A673 (cell line): ENCODE measurements around the gene ADH1B. TPM values are rescaled to one million over a fixed set of nuclear protein-coding genes. Genes with fewer than 3 reads are reported as not detected.

Source experiments
- BruUV-seq: library from RNA; stranded (reverse); fragments of 400-500 nt; replicated peaks from 2 replicates; lab custom pipeline; 2021; lab: Mats Ljungman, UMichigan
- CTCF ChIA-PET: fragments of 300-600 bp; sonication (Branson Sonifier 250); formaldehyde crosslinking; loops from one replicate; lab custom pipeline; 2022; ENCODE audit warnings: antibody characterized with exemption; lab: Charles Lee
- POLR2A ChIA-PET: fragments of 300-600 bp; sonication (Branson Sonifier 250); formaldehyde crosslinking; loops from one replicate; lab custom pipeline; 2022; ENCODE audit warnings: antibody characterized with exemption; ENCODE audit not compliant: low non-redundant PET; lab: Charles Lee
- DNase-seq: peaks from one replicate; pipeline ENCODE4 v3.0.0-alpha.2; 2015; ENCODE audit warnings: low spot score
- H3K27ac ChIP-seq: fragments of 200-600 bp; sonication (generic); 2 replicates; pipeline ENCODE4 v1.5.1; 2016; ENCODE audit warnings: mixed run types, low read depth, mild to moderate bottlenecking, mixed read lengths, antibody characterized with exemption, low read length; ENCODE audit not compliant: poor library complexity, severe bottlenecking
- H3K27me3 ChIP-seq: fragments of 200-600 bp; sonication (generic); replicated peaks from 2 replicates; pipeline ENCODE4 v1.6.1; 2017; ENCODE audit warnings: mixed run types, low read depth, mild to moderate bottlenecking, mixed read lengths, antibody characterized with exemption, low read length; ENCODE audit not compliant: insufficient read depth, poor library complexity
- H3K36me3 ChIP-seq: fragments of 200-600 bp; sonication (generic); 2 replicates; pipeline ENCODE4 v1.6.1; 2016; ENCODE audit warnings: mixed run types, mild to moderate bottlenecking, mixed read lengths, antibody characterized with exemption, low read length; ENCODE audit not compliant: insufficient read depth, poor library complexity, severe bottlenecking
- H3K4me1 ChIP-seq: fragments of 200-600 bp; sonication (generic); 2 replicates; pipeline ENCODE4 v1.6.1; 2017; ENCODE audit warnings: mixed run types, mild to moderate bottlenecking, mixed read lengths, antibody characterized with exemption, low read length; ENCODE audit not compliant: insufficient read depth, poor library complexity, severe bottlenecking
- H3K4me3 ChIP-seq: fragments of 200-600 bp; sonication (generic); 2 replicates; pipeline ENCODE4 v1.5.1; 2016; ENCODE audit warnings: low read depth, mixed run types, mild to moderate bottlenecking, mixed read lengths, low read length; ENCODE audit not compliant: poor library complexity, severe bottlenecking
- H3K9me3 ChIP-seq: fragments of 200-600 bp; sonication (generic); 2 replicates; pipeline ENCODE4 v1.6.1; 2016; ENCODE audit warnings: mixed run types, low read depth, mild to moderate bottlenecking, mixed read lengths, antibody characterized with exemption, low read length; ENCODE audit not compliant: poor library complexity, severe bottlenecking
- EZH2 ChIP-seq: fragments of 200-600 bp; sonication (generic); IDR thresholded peaks from 2 replicates; pipeline ENCODE4 v1.6.1; 2017; ENCODE audit warnings: borderline replicate concordance, low read depth, mild to moderate bottlenecking, mixed read lengths, antibody characterized with exemption, low read length; ENCODE audit not compliant: poor library complexity, severe bottlenecking
- intact Hi-C: fragments of 100-400 bp; cut with micrococcal nuclease; formaldehyde crosslinking; loops from one replicate; pipeline ENCODE4 v1.10.0; 2022; ENCODE audit not compliant: unreplicated experiment
- total RNA-seq: library from RNA; stranded (reverse); gene quantifications from 2 replicates; pipeline ENCODE4 v1.2.3, GENCODE V29; 2021
- TF ChIP-seq, protein P1 (sequence below): fragments of 300-800, 200-600 bp; sonication (generic); conservative IDR thresholded peaks from 2 replicates; pipeline ENCODE4 v1.5.1; 2017; ENCODE audit warnings: low read depth, mild to moderate bottlenecking, antibody characterized with exemption, low read length, moderate library complexity, mixed read lengths

The ADH1B gene
- total RNA-seq, 1 experiment from 2014 or later = not detected

DNA sequence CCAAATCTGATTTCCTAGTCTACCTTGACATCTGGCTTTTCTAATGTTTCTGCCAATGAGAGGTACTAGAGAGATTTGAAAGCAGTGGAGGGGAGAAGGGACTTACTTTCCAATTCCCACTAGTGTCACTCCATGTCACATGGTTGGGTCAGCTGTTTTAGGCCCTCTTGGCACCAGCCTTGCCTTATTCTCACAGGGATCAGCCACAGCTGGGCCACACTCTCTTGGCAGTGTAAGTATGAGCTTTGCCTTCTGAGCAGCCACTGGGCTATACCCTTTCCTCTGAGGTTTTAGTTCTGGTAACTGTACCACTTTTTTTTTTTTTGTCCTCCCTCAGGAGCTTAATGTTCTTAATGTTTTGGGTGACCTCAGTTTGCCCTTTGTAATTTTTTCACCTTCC lies 41.6 kb upstream of the ADH1B start:
- H3K9me3 ChIP-seq = peaks cover 3% of the 10 kb centered on the region
- TF ChIP-seq, protein P1, sequence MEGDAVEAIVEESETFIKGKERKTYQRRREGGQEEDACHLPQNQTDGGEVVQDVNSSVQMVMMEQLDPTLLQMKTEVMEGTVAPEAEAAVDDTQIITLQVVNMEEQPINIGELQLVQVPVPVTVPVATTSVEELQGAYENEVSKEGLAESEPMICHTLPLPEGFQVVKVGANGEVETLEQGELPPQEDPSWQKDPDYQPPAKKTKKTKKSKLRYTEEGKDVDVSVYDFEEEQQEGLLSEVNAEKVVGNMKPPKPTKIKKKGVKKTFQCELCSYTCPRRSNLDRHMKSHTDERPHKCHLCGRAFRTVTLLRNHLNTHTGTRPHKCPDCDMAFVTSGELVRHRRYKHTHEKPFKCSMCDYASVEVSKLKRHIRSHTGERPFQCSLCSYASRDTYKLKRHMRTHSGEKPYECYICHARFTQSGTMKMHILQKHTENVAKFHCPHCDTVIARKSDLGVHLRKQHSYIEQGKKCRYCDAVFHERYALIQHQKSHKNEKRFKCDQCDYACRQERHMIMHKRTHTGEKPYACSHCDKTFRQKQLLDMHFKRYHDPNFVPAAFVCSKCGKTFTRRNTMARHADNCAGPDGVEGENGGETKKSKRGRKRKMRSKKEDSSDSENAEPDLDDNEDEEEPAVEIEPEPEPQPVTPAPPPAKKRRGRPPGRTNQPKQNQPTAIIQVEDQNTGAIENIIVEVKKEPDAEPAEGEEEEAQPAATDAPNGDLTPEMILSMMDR = no peak
- no peak for TF ChIP-seq EZH2
- intact Hi-C loops = no loop called here
- POLR2A ChIA-PET = no interaction called here
- H3K4me1 ChIP-seq = no peaks in the 10 kb centered on the region
- no TSS peak for BruUV-seq
- CTCF ChIA-PET = no interaction called here
- DNase-seq = no peak
- H3K27me3 ChIP-seq = no peaks in the 10 kb centered on the region
- no peak overlapping the region for H3K4me3 ChIP-seq
- H3K27ac ChIP-seq = no peak overlapping the region
- H3K36me3 ChIP-seq = no peaks in the 10 kb centered on the region

DNA sequence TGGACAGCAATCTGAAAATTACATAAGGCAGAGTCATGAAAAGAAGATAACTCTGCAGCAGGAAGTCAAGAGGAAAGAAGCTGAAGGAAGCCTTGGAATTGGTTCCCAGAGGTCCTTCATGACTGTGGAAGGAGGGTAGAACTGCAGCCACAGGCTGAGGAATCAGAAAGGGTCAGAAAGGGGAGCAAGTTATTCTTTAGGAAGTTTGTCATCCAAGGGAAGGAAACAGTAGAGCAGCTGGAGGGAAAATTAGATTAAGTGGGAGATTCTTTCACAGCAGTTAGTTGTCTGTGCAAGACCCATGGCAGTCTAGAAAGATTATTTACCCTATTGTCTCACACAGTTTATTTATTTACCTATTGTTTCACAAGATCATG lies 40.7 kb upstream of the ADH1B start:
- Histone ChIP-seq H3K4me1 (no peaks in the 10 kb centered on the region), H3K27ac (no peak overlapping the region), H3K27me3 (no peaks in the 10 kb centered on the region), H3K9me3 (peaks cover 3% of the 10 kb centered on the region), H3K4me3 (no peak overlapping the region), H3K36me3 (no peaks in the 10 kb centered on the region)
- ChIA-PET CTCF (no interaction called here), POLR2A (no interaction called here)
- TF ChIP-seq, protein P1 = no peak
- no peak for TF ChIP-seq EZH2
- intact Hi-C loops = no loop called here
- no peak for DNase-seq
- BruUV-seq = no TSS peak

DNA sequence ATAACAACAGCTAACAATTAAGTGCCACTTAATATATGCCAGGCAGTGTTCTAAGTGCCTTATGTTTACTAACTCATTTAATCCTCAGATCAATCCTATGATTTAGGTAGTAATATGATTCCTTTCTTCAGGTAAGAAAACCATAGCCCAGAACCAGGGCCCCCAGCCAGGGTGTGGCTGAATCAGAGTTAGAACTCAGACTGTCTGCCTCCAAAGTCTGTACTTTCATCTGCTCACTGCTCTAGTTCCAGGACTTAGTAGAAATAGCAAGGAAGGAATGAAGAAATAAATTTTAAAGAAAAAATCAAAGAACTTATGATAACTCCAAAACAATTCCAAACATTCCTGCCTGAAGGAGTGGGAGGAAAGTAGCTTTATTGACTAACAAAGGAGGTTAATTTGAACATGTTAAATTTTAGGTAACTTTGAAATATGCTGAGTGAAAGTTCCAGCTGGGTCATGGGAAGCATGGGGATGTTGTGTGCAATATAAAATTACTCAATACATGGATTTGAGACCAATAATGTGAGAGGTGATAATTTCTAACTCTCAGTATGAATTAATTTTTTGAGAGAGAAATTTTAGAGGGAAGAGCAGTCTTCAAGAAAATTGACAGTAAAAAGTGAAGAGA lies 40.2 kb upstream of the ADH1B start:
- no peak overlapping the region for H3K4me3 ChIP-seq
- BruUV-seq = no TSS peak
- no peaks in the 10 kb centered on the region for H3K4me1 ChIP-seq
- TF ChIP-seq EZH2 = no peak
- TF ChIP-seq, protein P1 = no peak
- H3K27ac ChIP-seq = no peak overlapping the region
- no peaks in the 10 kb centered on the region for H3K36me3 ChIP-seq
- no peak for DNase-seq
- intact Hi-C loops = no loop called here
- H3K9me3 ChIP-seq = peaks cover 3% of the 10 kb centered on the region
- no peaks in the 10 kb centered on the region for H3K27me3 ChIP-seq
- POLR2A ChIA-PET = interaction anchor here (0.6 kb wide), 1 partner anchor 363 kb away, joined by 6 read pairs; no protein-coding TSS in a partner anchor
- CTCF ChIA-PET = no interaction called here
